Osteocyte (in vitro differentiated cells): ENCODE data around the gene GRIN1. TPM values are rescaled to one million over a fixed set of nuclear protein-coding genes. Genes with fewer than 3 reads are reported as not detected.

ENCODE experiments used
- DNase-seq: peaks from one replicate; pipeline ENCODE4 v3.0.0; 2021; ENCODE audit warnings: mixed read lengths; ENCODE audit not compliant: unreplicated experiment; ENCODE audit errors: extremely low spot score
- H3K27ac Mint-ChIP-seq: one replicate; pipeline ENCODE4 v1.8.0; 2021; ENCODE audit warnings: mild to moderate bottlenecking, mixed read lengths; ENCODE audit not compliant: unreplicated experiment
- H3K27me3 Mint-ChIP-seq: one replicate; pipeline ENCODE4 v1.8.0; 2021; ENCODE audit warnings: mixed read lengths; ENCODE audit not compliant: unreplicated experiment
- H3K36me3 Mint-ChIP-seq: one replicate; pipeline ENCODE4 v1.8.0; 2021; ENCODE audit warnings: mixed read lengths; ENCODE audit not compliant: unreplicated experiment
- H3K4me1 Mint-ChIP-seq: one replicate; pipeline ENCODE4 v1.8.0; 2021; ENCODE audit warnings: mixed read lengths; ENCODE audit not compliant: unreplicated experiment
- H3K4me3 Mint-ChIP-seq: one replicate; pipeline ENCODE4 v1.8.0; 2021; ENCODE audit warnings: mild to moderate bottlenecking, moderate library complexity, mixed read lengths; ENCODE audit not compliant: unreplicated experiment
- H3K9me3 Mint-ChIP-seq: one replicate; pipeline ENCODE4 v1.8.0; 2021; ENCODE audit warnings: mixed read lengths; ENCODE audit not compliant: unreplicated experiment
- total RNA-seq: library from RNA; stranded (reverse); gene quantifications from 2 replicates; pipeline ENCODE4 v1.2.1, GENCODE V29; 2021
- TF ChIP-seq, protein P1 (sequence below): fragments of 200-600 bp; sonication (generic); IDR thresholded peaks from 2 replicates; pipeline ENCODE4 v1.5.0; 2021; ENCODE audit warnings: antibody characterized with exemption, mild to moderate bottlenecking, moderate library complexity

Gene GRIN1
- total RNA-seq, 1 donor from 2014 or later, result not detected

- Mint-ChIP-seq H3K27me3 (peaks cover 31% of the 10 kb centered on the region), H3K4me1 (no peaks in the 10 kb centered on the region), H3K4me3 (no peak overlapping the region), H3K9me3 (no peaks in the 10 kb centered on the region), H3K36me3 (no peaks in the 10 kb centered on the region), H3K27ac (no peak overlapping the region)
- TF ChIP-seq, protein P1, sequence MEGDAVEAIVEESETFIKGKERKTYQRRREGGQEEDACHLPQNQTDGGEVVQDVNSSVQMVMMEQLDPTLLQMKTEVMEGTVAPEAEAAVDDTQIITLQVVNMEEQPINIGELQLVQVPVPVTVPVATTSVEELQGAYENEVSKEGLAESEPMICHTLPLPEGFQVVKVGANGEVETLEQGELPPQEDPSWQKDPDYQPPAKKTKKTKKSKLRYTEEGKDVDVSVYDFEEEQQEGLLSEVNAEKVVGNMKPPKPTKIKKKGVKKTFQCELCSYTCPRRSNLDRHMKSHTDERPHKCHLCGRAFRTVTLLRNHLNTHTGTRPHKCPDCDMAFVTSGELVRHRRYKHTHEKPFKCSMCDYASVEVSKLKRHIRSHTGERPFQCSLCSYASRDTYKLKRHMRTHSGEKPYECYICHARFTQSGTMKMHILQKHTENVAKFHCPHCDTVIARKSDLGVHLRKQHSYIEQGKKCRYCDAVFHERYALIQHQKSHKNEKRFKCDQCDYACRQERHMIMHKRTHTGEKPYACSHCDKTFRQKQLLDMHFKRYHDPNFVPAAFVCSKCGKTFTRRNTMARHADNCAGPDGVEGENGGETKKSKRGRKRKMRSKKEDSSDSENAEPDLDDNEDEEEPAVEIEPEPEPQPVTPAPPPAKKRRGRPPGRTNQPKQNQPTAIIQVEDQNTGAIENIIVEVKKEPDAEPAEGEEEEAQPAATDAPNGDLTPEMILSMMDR, result no peak
- DNase-seq, result peak; percentile 81
Observed at GRCh38 chr9:137136261-137136880, 2.6 kb upstream of the GRIN1 start.

DNA sequence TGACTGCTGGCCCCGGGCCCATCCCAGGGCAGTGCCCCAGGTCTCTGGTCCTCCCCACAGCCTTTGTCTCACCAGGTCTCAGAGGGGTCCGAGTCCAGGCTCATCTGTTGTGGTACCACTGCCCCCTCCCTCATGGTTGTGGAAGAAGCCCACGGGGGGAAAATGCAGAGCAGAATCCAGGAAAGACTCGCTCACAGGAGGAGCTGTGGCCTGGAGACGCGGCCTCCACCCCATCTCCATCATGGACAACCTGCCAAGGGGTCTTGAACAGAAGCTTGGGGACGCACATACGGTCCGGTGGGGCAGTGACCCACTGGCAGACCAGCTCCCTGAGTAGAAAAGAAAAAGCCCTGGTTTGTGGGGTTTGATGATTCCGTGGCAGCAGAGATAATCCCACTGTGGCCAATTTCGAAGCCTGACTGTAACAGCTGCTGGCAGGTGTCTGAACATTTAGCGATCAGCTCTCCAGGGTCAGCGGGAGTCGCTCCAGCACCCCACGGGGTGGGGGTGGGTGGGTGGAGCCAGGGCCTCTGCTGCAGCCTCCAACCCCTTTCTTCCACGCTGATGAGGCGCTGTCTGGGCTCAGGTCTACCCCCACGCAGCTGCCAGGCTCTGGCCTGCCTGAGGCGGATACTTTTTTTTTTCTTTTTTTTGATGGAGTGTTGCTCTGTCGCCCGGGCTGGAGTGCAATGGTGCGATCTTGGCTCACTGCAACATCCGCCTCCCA lies 1.9 kb upstream of the GRIN1 start:
- TF ChIP-seq, protein P1, result no peak
- Mint-ChIP-seq H3K9me3 (no peaks in the 10 kb centered on the region), H3K4me3 (no peak overlapping the region), H3K27me3 (peaks cover 33% of the 10 kb centered on the region), H3K4me1 (no peaks in the 10 kb centered on the region), H3K27ac (no peak overlapping the region), H3K36me3 (no peaks in the 10 kb centered on the region)
- DNase-seq, result no peak

DNA sequence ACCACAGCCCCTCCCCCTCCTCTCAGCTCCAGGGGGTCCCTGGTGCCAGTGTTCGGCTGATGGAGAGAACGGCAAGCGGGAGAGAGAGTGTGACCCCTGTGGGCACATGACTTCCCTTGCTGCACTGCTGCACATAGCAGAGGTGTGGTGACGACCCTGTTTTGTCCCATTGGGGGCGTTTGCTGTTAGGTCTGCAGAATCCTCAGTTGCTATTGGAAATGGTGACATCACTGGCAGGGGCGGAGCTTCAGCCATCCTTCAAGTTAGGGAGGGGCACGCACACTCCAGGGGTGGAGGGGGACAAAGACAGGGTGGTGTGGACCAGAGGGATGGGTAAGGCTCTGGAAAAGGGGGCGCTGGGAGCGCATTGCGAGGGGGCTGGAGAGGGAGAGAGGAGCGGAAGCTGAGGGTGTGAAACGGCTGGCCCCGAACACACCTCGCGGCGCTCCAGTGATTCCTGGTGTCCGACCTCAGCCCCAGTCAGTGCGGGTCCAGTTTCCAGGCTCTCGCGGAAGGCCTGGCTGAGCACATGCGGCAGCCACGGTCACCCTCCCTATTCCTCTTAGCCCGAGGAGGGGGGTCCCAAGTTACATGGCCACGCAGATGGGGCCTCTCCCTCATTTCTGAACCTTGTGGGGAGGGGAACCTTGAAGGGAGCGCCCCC lies 764 bp upstream of the GRIN1 start:
- H3K4me1 Mint-ChIP-seq, result no peaks in the 10 kb centered on the region
- H3K27ac Mint-ChIP-seq, result no peak overlapping the region
- no peaks in the 10 kb centered on the region for H3K9me3 Mint-ChIP-seq
- DNase-seq, result no peak
- peaks cover 36% of the 10 kb centered on the region for H3K27me3 Mint-ChIP-seq
- H3K36me3 Mint-ChIP-seq, result no peaks in the 10 kb centered on the region
- H3K4me3 Mint-ChIP-seq, result no peak overlapping the region
- TF ChIP-seq, protein P1, result no peak

DNA sequence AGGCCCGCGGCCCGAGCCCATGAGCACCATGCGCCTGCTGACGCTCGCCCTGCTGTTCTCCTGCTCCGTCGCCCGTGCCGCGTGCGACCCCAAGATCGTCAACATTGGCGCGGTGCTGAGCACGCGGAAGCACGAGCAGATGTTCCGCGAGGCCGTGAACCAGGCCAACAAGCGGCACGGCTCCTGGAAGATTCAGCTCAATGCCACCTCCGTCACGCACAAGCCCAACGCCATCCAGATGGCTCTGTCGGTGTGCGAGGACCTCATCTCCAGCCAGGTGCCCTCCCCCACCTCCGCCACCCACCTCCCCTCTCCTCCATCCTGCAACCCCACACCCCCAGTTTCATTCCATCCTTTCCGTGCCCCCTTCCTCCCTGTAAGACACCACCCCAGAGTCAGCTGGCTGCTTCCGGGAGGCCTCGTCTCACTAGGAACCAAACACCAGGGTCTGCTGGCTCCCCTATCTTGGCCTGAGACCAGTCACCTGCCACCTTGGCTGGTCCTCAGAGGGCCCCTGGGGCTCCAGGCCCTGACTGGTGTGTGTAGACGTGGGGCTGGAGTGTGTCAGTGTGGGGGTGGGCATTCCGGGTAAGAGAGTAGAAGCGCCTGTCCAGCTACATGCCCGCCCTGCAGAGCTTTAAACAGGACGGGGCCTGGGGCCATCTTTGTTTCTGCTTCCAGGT lies 655 bp downstream of the GRIN1 start:
- Mint-ChIP-seq H3K27me3 (peaks cover 35% of the 10 kb centered on the region), H3K4me1 (no peaks in the 10 kb centered on the region), H3K4me3 (no peak overlapping the region), H3K36me3 (no peaks in the 10 kb centered on the region), H3K9me3 (no peaks in the 10 kb centered on the region), H3K27ac (no peak overlapping the region)
- peak; percentile 79 for DNase-seq
- TF ChIP-seq, protein P1, result no peak
